ENCODE results near the gene SEC11C.

Gene SEC11C

DNA sequence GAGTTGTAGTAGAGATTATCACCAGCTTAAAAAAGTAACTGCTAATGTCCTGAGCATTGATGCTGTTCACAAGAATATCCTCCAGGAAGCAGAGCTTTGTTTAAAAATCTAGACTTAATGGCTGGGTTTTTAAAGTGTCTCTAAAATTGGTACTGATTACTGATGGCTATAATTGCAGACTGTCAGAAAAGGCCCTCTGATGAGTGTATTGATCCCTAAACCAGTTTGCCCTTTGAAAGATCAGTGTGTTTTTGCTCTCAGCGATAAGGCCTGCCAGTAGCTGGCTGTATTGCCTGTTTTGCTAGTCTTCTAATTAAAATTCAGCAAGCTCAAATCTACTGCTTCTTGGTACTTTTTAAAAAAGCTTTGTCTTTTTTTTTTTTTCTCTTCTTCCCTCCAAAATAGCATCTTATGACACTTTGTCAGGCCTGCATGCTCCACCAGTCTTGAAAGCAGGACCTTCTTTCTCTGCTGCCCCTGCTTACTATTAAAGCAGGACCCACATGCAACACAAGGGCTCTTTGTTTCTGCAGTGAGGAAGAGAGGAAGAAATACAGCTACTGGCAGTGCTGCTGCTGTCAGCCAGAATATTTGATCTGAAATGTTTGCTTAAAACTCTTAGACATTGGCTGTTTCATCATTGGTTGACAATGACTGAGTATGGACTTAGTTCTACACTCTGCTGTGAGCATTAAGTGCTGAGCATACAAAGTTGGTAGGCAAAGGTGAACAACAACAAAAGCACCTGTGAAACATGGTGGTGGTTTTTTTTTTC lies 1.8 kb downstream of the SEC11C start:
- no peak for ATAC-seq
- TF ChIP-seq ZC3H10 (CRISPR knock-in tag; IDR thresholded peaks at IDR 0.05) (no peak), TCF4 (CRISPR knock-in tag; IDR thresholded peaks at IDR 0.05; ENCODE audit: borderline replicate concordance) (no peak), ZNF8 (CRISPR knock-in tag; IDR thresholded peaks at IDR 0.05) (no peak), ZNF565 (CRISPR knock-in tag; conservative IDR thresholded peaks at IDR 0.05; ENCODE audit: low read depth) (no peak), ZNF70 (CRISPR knock-in tag; IDR thresholded peaks at IDR 0.05) (no peak), ZFP30 (CRISPR knock-in tag; IDR thresholded peaks at IDR 0.05) (no peak), BACH2 (CRISPR knock-in tag; IDR thresholded peaks at IDR 0.05; ENCODE audit: borderline replicate concordance) (no peak), ZFP3 (CRISPR knock-in tag; IDR thresholded peaks at IDR 0.05) (no peak), ISL1 (CRISPR knock-in tag; IDR thresholded peaks at IDR 0.05) (no peak)
- TF ChIP-seq, protein P1, sequence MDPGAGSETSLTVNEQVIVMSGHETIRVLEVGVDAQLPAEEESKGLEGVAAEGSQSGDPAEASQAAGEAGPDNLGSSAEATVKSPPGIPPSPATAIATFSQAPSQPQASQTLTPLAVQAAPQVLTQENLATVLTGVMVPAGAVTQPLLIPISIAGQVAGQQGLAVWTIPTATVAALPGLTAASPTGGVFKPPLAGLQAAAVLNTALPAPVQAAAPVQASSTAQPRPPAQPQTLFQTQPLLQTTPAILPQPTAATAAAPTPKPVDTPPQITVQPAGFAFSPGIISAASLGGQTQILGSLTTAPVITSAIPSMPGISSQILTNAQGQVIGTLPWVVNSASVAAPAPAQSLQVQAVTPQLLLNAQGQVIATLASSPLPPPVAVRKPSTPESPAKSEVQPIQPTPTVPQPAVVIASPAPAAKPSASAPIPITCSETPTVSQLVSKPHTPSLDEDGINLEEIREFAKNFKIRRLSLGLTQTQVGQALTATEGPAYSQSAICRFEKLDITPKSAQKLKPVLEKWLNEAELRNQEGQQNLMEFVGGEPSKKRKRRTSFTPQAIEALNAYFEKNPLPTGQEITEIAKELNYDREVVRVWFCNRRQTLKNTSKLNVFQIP (CRISPR knock-in tag; IDR thresholded peaks at IDR 0.05; ENCODE audit: borderline replicate concordance, low read depth), result no peak
- TF ChIP-seq, protein P2, sequence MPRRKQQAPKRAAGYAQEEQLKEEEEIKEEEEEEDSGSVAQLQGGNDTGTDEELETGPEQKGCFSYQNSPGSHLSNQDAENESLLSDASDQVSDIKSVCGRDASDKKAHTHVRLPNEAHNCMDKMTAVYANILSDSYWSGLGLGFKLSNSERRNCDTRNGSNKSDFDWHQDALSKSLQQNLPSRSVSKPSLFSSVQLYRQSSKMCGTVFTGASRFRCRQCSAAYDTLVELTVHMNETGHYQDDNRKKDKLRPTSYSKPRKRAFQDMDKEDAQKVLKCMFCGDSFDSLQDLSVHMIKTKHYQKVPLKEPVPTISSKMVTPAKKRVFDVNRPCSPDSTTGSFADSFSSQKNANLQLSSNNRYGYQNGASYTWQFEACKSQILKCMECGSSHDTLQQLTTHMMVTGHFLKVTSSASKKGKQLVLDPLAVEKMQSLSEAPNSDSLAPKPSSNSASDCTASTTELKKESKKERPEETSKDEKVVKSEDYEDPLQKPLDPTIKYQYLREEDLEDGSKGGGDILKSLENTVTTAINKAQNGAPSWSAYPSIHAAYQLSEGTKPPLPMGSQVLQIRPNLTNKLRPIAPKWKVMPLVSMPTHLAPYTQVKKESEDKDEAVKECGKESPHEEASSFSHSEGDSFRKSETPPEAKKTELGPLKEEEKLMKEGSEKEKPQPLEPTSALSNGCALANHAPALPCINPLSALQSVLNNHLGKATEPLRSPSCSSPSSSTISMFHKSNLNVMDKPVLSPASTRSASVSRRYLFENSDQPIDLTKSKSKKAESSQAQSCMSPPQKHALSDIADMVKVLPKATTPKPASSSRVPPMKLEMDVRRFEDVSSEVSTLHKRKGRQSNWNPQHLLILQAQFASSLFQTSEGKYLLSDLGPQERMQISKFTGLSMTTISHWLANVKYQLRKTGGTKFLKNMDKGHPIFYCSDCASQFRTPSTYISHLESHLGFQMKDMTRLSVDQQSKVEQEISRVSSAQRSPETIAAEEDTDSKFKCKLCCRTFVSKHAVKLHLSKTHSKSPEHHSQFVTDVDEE (CRISPR knock-in tag; IDR thresholded peaks at IDR 0.05), result no peak
- TF ChIP-seq, protein P3, sequence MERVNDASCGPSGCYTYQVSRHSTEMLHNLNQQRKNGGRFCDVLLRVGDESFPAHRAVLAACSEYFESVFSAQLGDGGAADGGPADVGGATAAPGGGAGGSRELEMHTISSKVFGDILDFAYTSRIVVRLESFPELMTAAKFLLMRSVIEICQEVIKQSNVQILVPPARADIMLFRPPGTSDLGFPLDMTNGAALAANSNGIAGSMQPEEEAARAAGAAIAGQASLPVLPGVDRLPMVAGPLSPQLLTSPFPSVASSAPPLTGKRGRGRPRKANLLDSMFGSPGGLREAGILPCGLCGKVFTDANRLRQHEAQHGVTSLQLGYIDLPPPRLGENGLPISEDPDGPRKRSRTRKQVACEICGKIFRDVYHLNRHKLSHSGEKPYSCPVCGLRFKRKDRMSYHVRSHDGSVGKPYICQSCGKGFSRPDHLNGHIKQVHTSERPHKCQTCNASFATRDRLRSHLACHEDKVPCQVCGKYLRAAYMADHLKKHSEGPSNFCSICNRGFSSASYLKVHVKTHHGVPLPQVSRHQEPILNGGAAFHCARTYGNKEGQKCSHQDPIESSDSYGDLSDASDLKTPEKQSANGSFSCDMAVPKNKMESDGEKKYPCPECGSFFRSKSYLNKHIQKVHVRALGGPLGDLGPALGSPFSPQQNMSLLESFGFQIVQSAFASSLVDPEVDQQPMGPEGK (CRISPR knock-in tag; IDR thresholded peaks at IDR 0.05; ENCODE audit: borderline replicate concordance), result no peak
- TF ChIP-seq, protein P4, sequence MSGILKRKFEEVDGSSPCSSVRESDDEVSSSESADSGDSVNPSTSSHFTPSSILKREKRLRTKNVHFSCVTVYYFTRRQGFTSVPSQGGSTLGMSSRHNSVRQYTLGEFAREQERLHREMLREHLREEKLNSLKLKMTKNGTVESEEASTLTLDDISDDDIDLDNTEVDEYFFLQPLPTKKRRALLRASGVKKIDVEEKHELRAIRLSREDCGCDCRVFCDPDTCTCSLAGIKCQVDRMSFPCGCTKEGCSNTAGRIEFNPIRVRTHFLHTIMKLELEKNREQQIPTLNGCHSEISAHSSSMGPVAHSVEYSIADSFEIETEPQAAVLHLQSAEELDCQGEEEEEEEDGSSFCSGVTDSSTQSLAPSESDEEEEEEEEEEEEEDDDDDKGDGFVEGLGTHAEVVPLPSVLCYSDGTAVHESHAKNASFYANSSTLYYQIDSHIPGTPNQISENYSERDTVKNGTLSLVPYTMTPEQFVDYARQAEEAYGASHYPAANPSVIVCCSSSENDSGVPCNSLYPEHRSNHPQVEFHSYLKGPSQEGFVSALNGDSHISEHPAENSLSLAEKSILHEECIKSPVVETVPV (CRISPR knock-in tag; IDR thresholded peaks at IDR 0.05), result no peak

DNA sequence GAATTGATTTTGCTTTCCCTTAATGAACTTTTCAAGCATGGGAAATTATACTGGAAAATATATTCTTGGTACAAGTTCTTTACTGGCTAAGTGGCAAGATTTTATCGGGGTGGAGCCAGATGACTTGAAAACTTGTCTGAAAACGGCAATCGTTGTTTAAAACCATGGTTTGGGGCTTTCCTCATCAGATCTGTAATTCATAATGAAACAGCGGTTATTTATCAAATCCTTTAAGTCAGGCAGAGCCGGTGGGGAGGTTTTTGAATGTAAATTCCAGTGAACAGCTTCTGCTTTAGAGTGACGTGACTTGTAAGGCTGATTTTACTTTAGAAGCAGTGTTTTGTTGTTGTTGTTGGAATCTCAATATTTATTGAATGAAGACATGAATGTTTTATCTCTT lies 2.6 kb downstream of the SEC11C start:
- ATAC-seq, result no peak
- TF ChIP-seq, protein P3 (CRISPR knock-in tag; IDR thresholded peaks at IDR 0.05; ENCODE audit: borderline replicate concordance), result no peak
- no peak for TF ChIP-seq ZFP3 (CRISPR knock-in tag; IDR thresholded peaks at IDR 0.05)
- no peak for TF ChIP-seq ZNF70 (CRISPR knock-in tag; IDR thresholded peaks at IDR 0.05)
- no peak for TF ChIP-seq OSR1 (CRISPR knock-in tag; IDR thresholded peaks at IDR 0.05)
- no peak for TF ChIP-seq ZNF8 (CRISPR knock-in tag; IDR thresholded peaks at IDR 0.05)
- TF ChIP-seq BACH2 (CRISPR knock-in tag; IDR thresholded peaks at IDR 0.05; ENCODE audit: borderline replicate concordance), result no peak
- TF ChIP-seq, protein P1 (CRISPR knock-in tag; IDR thresholded peaks at IDR 0.05; ENCODE audit: borderline replicate concordance, low read depth), result no peak
- no peak for TF ChIP-seq ARNTL (CRISPR knock-in tag; IDR thresholded peaks at IDR 0.05; ENCODE audit: borderline replicate concordance, low read depth)
- TF ChIP-seq, protein P4 (CRISPR knock-in tag; IDR thresholded peaks at IDR 0.05), result no peak
- no peak for TF ChIP-seq CSDC2 (CRISPR knock-in tag; IDR thresholded peaks at IDR 0.05)
- TF ChIP-seq GLIS3 (CRISPR knock-in tag; IDR thresholded peaks at IDR 0.05), result no peak
- no peak for TF ChIP-seq ZC3H10 (CRISPR knock-in tag; IDR thresholded peaks at IDR 0.05)
- TF ChIP-seq, protein P2 (CRISPR knock-in tag; IDR thresholded peaks at IDR 0.05), result no peak
- TF ChIP-seq ESRRG (CRISPR knock-in tag; IDR thresholded peaks at IDR 0.05), result no peak
- no peak for TF ChIP-seq TCF4 (CRISPR knock-in tag; IDR thresholded peaks at IDR 0.05; ENCODE audit: borderline replicate concordance)
- no peak for TF ChIP-seq SNAI2 (CRISPR knock-in tag; IDR thresholded peaks at IDR 0.05)
- no peak for TF ChIP-seq ZFP30 (CRISPR knock-in tag; IDR thresholded peaks at IDR 0.05)
- no peak for TF ChIP-seq PPARA (CRISPR knock-in tag; IDR thresholded peaks at IDR 0.05; ENCODE audit: borderline replicate concordance)
- TF ChIP-seq ZNF565 (CRISPR knock-in tag; conservative IDR thresholded peaks at IDR 0.05; ENCODE audit: low read depth), result no peak
